ENCODE data around the gene DIP2B.

- TF ChIP-seq NR3C1 (IDR thresholded peaks at IDR 0.05) (no peak), BHLHE40 (IDR thresholded peaks at IDR 0.05; ENCODE audit: low read depth, low read length) (no peak), EP300 (IDR thresholded peaks at IDR 0.05) (no peak), TP53 (CRISPR knock-in tag; IDR thresholded peaks at IDR 0.05) (no peak), CEBPB (IDR thresholded peaks at IDR 0.05) (no peak), CTCF (IDR thresholded peaks at IDR 0.05) (no peak), USF2 (IDR thresholded peaks at IDR 0.05) (no peak), POLR2A (IDR thresholded peaks at IDR 0.05; ENCODE audit: low read length) (no peak), MYC (IDR thresholded peaks at IDR 0.05; ENCODE audit: borderline replicate concordance, low read length) (no peak), BCL3 (IDR thresholded peaks at IDR 0.05) (no peak), JUN (IDR thresholded peaks at IDR 0.05) (no peak)
Observed at GRCh38 chr12:50530532-50530931, 25.7 kb downstream of the DIP2B start.

Measured in A549 (cell line).